Heart left ventricle (tissue), 16 donors: ENCODE data around the gene VSTM2L. TPM values are rescaled to one million over a fixed set of nuclear protein-coding genes. Genes with fewer than 3 reads are reported as not detected.

Experiments used
- ATAC-seq, 4 donors: fragments of 200-7000 bp; cut with Tn5 transposase; one replicate each; pipeline ENCODE4 v1.9.1; 2020 to 2022; ENCODE audit warnings: moderate library complexity in 4 of 4, mild to moderate bottlenecking in 3 of 4, moderate number of reproducible peaks in 1 of 4
- DNase-seq, 5 donors: peaks; one replicate each; pipeline ENCODE4 v3.0.0-alpha.2; 2020
- H3K27ac ChIP-seq, 12 donors: fragments of 200-600 bp; sonication (generic) in 4 of 12; one replicate each; pipeline versions ENCODE4 v1.5.0 to v1.8.0; 2016 to 2022; ENCODE audit warnings: mild to moderate bottlenecking in 2 of 12
- H3K27me3 ChIP-seq, 9 donors: fragments of 200-600 bp; sonication (generic) in 2 of 9; one replicate each; pipeline versions ENCODE4 v1.5.1 to v1.8.0; 2016 to 2022; ENCODE audit warnings: mild to moderate bottlenecking in 3 of 9
- H3K36me3 ChIP-seq, 9 donors: fragments of 200-600 bp; sonication (generic) in 2 of 9; one replicate each; pipeline versions ENCODE4 v1.5.0 to v1.8.0; 2018 to 2022; ENCODE audit warnings: mild to moderate bottlenecking in 2 of 9
- H3K4me1 ChIP-seq, 12 donors: fragments of 200-600 bp; sonication (generic) in 4 of 12; one replicate each; pipeline versions ENCODE4 v1.5.0 to v1.8.0; 2016 to 2022; ENCODE audit warnings: mild to moderate bottlenecking in 3 of 12
- H3K4me3 ChIP-seq, 12 donors: fragments of 200-600 bp; sonication (generic) in 4 of 12; one replicate each; pipeline versions ENCODE4 v1.5.0 to v1.8.0; 2017 to 2022; ENCODE audit warnings: mild to moderate bottlenecking in 9 of 12, moderate library complexity in 4 of 12
- H3K9me3 ChIP-seq, 12 donors: fragments of 200-600 bp; sonication (generic) in 4 of 12; one replicate each; pipeline versions ENCODE4 v1.5.0 to v1.8.0; 2016 to 2022; ENCODE audit warnings: mild to moderate bottlenecking in 1 of 12
- POLR2A ChIP-seq, 2 donors: fragments of 450-650 bp; IDR thresholded peaks; one replicate each; pipeline ENCODE4 v1.6.1; 2017; ENCODE audit warnings: antibody characterized with exemption in 2 of 2, mild to moderate bottlenecking in 2 of 2, moderate library complexity in 2 of 2
- WGBS, 4 donors: extraction: QIAGEN DNeasy Blood & Tissue Kit in 2 of 4; methylation state at CpG; one replicate each; pipeline versions ENCODE4 v1.1.5 to v1.1.7; 2013 to 2018; 5-methylcytosine and 5-hydroxymethylcytosine counted together
- intact Hi-C, 10 donors: fragments of 100-400 bp; cut with DNase I; formaldehyde crosslinking; loops; one replicate each; pipeline versions ENCODE4 v1.11.1 to v1.14.2; 2022
- polyA plus RNA-seq, 2 donors: library from polyadenylated mRNA; stranded (reverse); fragments of 200-250 nt; gene quantifications; one replicate each; pipeline ENCODE4 v1.2.3, GENCODE V29; 2013
- total RNA-seq, 9 donors: library from RNA; depleted of rRNA in 2 of 9; stranded (reverse); fragments of >200 nt in 2 of 9; fragmentation: NEBNext Ultra II Directional in 3 of 9; extraction: Animal tissue kit (Norgen Biotek cat#: 25700) in 3 of 9; gene quantifications; one replicate each; pipeline versions ENCODE4 v1.1.0 to v1.2.4, GENCODE V29; 2016 to 2023
- TF ChIP-seq, protein P1 (sequence below), 12 donors: fragments of 200-600 bp; sonication (generic) in 4 of 12; IDR thresholded peaks; one replicate each; pipeline versions ENCODE4 v1.5.0 to v1.8.0; 2018 to 2022; ENCODE audit warnings: antibody characterized with exemption in 12 of 12, mild to moderate bottlenecking in 5 of 12
- donor health status: ischemic (EF 13 %, LVEDD 7.1; RV severe dilation, severe dysfunction).
- donor health status: healthy with polysubstance abuse.
- donor health status: DM: no; HTN: yes; CAD: no.
- donor health status: DM: no; HTN: no; CAD: no.
- donor health status: ischemic (EF 25% LVEDD 6.9; RV normal size, moderate dysfunction).
- donor health status: ischemic (EF 25% LVEDD 5.7; RV mildly dilated, moderate dysfunction).
- donor health status: healthy.
- donor health status: DM: yes; HTN: yes; CAD: no.
- donor health status: ischemic (EF 35%, LVEDD 5.7; RV mildly dilated, moderate dysfunction).
- donor health status: nonischemic (EF 11% LVEDD 7.7; RV severe dilation, severe dysfunction).
- donor health status: DM: yes; HTN: yes; CAD: no.
- donor health status: PGD.
- donor health status: ischemic (EF 29% LVEDD 5.4; RV normal size, mild dysfunction).
- donor health status: nonischemic (EF 23%, LVEDD 6.1; RV moderate dilation, normal function).

VSTM2L gene
- total and polyA plus RNA-seq, 11 donors = 3.7 to 49.5 (median 17.4) TPM

DNA sequence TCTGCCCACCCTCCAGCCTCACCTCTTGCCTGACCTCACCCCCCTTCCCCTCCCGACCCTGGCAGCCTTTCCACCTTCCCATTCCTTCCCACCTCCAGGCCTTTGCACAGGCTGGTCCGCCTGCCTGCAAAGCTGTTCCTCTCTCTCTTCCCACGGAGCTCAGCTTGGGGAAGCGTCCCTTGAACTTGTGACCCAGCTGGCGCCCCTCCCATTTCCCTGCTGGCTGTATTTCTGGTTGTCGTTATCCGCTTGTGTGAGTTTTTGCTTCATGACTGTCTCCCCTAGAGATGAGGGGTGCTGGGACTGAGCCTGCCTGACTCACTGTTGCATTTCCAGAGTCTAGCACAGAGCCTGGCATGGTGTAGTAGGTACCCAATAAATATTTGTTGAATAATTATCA lies 32.5 kb downstream of the VSTM2L start:
- intact Hi-C loops = no loop called here
- no peak for ATAC-seq
- no peak for DNase-seq
- no peak overlapping the region for H3K4me3 ChIP-seq
- H3K27ac ChIP-seq = no peak overlapping the region
- WGBS, 4 donors = 46 to 63% (median 56%) methylated on average over 7 of the region's 7 CpGs
- H3K9me3 ChIP-seq = no peaks in the 10 kb centered on the region
- TF ChIP-seq POLR2A (IDR thresholded peaks at IDR 0.05) = no peak
- TF ChIP-seq, protein P1, sequence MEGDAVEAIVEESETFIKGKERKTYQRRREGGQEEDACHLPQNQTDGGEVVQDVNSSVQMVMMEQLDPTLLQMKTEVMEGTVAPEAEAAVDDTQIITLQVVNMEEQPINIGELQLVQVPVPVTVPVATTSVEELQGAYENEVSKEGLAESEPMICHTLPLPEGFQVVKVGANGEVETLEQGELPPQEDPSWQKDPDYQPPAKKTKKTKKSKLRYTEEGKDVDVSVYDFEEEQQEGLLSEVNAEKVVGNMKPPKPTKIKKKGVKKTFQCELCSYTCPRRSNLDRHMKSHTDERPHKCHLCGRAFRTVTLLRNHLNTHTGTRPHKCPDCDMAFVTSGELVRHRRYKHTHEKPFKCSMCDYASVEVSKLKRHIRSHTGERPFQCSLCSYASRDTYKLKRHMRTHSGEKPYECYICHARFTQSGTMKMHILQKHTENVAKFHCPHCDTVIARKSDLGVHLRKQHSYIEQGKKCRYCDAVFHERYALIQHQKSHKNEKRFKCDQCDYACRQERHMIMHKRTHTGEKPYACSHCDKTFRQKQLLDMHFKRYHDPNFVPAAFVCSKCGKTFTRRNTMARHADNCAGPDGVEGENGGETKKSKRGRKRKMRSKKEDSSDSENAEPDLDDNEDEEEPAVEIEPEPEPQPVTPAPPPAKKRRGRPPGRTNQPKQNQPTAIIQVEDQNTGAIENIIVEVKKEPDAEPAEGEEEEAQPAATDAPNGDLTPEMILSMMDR (IDR thresholded peaks at IDR 0.05) = no peak
- no peaks in the 10 kb centered on the region for H3K36me3 ChIP-seq
- peaks cover 0 to 11% (median 0%) of the 10 kb centered on the region in 9 donors for H3K27me3 ChIP-seq
- no peaks in the 10 kb centered on the region for H3K4me1 ChIP-seq

DNA sequence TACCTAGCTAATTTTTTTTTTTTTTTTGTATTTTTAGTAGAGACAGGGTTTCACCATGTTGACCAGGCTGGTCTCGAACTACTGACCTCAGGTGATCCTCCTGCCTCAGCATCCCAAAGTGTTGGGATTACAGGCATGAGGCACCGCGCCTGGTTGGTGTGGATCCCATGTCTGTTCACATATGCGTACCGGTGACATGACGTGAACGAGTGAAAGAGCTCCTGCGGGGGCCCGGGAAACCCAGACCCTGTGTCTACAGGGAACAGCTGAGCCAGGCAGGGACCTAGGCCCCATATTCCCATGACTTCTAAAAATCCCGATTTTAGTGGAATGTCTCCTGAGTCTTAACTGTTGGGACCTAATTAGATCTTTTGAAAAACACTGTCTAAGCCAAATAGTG lies 33.1 kb downstream of the VSTM2L start:
- H3K4me3 ChIP-seq = no peak overlapping the region
- H3K9me3 ChIP-seq = no peaks in the 10 kb centered on the region
- no peak overlapping the region for H3K27ac ChIP-seq
- intact Hi-C loops = no loop called here
- ATAC-seq = no peak
- TF ChIP-seq, protein P1 (IDR thresholded peaks at IDR 0.05) = no peak
- TF ChIP-seq POLR2A (IDR thresholded peaks at IDR 0.05) = no peak
- H3K4me1 ChIP-seq = no peaks in the 10 kb centered on the region
- H3K36me3 ChIP-seq = no peaks in the 10 kb centered on the region
- WGBS, 4 donors = 93 to 95% (median 94%) methylated on average over 10 of the region's 10 CpGs
- no peak for DNase-seq
- peaks cover 0 to 11% (median 0%) of the 10 kb centered on the region in 9 donors for H3K27me3 ChIP-seq

DNA sequence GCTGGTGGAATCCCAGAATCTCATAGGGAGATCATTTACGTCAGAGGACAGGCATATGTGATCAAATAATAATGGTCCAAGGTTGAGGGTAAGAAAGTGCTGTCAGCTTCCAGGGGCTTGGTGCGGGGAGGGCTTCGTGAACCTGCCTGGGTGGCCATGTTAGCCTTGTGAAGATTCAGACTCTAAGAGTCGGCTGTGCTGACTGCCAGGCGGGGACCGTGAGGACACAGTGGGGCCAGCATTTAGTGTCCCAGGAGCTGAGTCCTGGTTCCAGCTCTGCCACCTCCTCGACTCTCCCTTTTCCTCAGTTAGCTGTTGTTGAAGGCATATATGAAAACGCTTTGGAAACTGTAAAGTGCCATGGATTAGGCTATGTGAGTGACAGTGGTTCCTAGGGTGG lies 33.5 kb downstream of the VSTM2L start:
- H3K9me3 ChIP-seq = no peaks in the 10 kb centered on the region
- WGBS, 4 donors = 89 to 92% (median 90%) methylated on average over 8 of the region's 8 CpGs
- no peak overlapping the region for H3K27ac ChIP-seq
- DNase-seq = no peak
- no peak for ATAC-seq
- TF ChIP-seq POLR2A (IDR thresholded peaks at IDR 0.05) = no peak
- TF ChIP-seq, protein P1 (IDR thresholded peaks at IDR 0.05) = no peak
- H3K4me1 ChIP-seq = no peaks in the 10 kb centered on the region
- peaks cover 0 to 11% (median 0%) of the 10 kb centered on the region in 9 donors for H3K27me3 ChIP-seq
- intact Hi-C loops = no loop called here
- H3K36me3 ChIP-seq = no peaks in the 10 kb centered on the region
- H3K4me3 ChIP-seq = no peak overlapping the region

DNA sequence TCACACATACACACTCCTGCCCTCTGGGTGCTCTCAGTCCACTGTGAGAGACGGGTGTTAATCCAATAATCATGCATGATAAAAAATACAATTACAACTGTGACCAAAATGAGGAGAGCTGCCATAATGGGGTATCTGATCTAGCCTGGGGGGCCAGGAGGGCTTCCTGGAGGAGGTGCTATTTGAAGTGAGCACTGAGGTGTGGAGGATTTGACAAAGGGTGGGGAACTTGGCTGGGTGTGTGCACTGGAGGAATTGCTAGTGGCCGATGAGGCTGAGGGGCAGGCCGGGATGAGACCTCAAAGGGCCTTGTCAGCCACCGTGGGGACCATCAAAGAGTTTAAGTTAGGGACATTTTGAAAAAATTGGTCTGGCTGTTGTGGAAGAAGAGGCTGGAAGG lies 34.8 kb downstream of the VSTM2L start:
- WGBS, 4 donors = 84 to 91% (median 89%) methylated on average over 4 of the region's 4 CpGs
- TF ChIP-seq, protein P1 (IDR thresholded peaks at IDR 0.05) = no peak
- TF ChIP-seq POLR2A (IDR thresholded peaks at IDR 0.05) = no peak
- no peak for ATAC-seq

More for the DNA sequence above, 34.8 kb downstream of the VSTM2L start:
- no peak overlapping the region for H3K4me3 ChIP-seq
- DNase-seq = no peak
- H3K27ac ChIP-seq = no peak overlapping the region
- no peaks in the 10 kb centered on the region for H3K4me1 ChIP-seq
- peaks cover 0 to 3% (median 0%) of the 10 kb centered on the region in 12 donors for H3K9me3 ChIP-seq
- H3K27me3 ChIP-seq = peaks cover 0 to 1% (median 0%) of the 10 kb centered on the region in 9 donors
- intact Hi-C loops = no loop called here
- no peaks in the 10 kb centered on the region for H3K36me3 ChIP-seq
